Fibroblast of the conjunctiva (primary cell): ENCODE measurements around the gene TMEM88.
A peak's percentile ranks its signal among the peaks of the same experiment; 100 is the strongest.

Experiments
- DNase-seq: peaks from one replicate; pipeline ENCODE4 v3.0.0-alpha.2; 2010; ENCODE audit warnings: low read depth

Gene TMEM88

GRCh38 chr17:7843536-7844291, 11.2 kb upstream of the TMEM88 start:
- DNase-seq, result peak; percentile 70

GRCh38 chr17:7844292-7845154, 10.3 kb upstream of the TMEM88 start:
- peak; percentile 88 for DNase-seq

- DNase-seq, result no peak
Observed at GRCh38 chr17:7845359-7846062, 9.4 kb upstream of the TMEM88 start.

- no peak for DNase-seq
Observed at GRCh38 chr17:7846063-7846735, 8.7 kb upstream of the TMEM88 start.

GRCh38 chr17:7846765-7847661, 7.9 kb upstream of the TMEM88 start:
- no peak for DNase-seq

GRCh38 chr17:7848131-7848579, 6.7 kb upstream of the TMEM88 start:
- DNase-seq, result no peak

GRCh38 chr17:7848739-7849129, 6.1 kb upstream of the TMEM88 start:
- no peak for DNase-seq

- DNase-seq, result no peak
Observed at GRCh38 chr17:7849130-7849750, 5.6 kb upstream of the TMEM88 start.

- no peak for DNase-seq
Observed at GRCh38 chr17:7849751-7850504, 4.9 kb upstream of the TMEM88 start.

GRCh38 chr17:7850701-7851437, 4.0 kb upstream of the TMEM88 start:
- no peak for DNase-seq

GRCh38 chr17:7851438-7852261, 3.2 kb upstream of the TMEM88 start:
- peak; percentile 84 for DNase-seq

- no peak for DNase-seq
Observed at GRCh38 chr17:7852262-7852670, 2.6 kb upstream of the TMEM88 start.

GRCh38 chr17:7852919-7853690, 1.8 kb upstream of the TMEM88 start:
- no peak for DNase-seq

GRCh38 chr17:7853691-7854038, 1.2 kb upstream of the TMEM88 start:
- no peak for DNase-seq

GRCh38 chr17:7854078-7854777, 638 bp upstream of the TMEM88 start:
- no peak for DNase-seq

- DNase-seq, result no peak
Observed at GRCh38 chr17:7855660-7856010, 769 bp downstream of the TMEM88 start.
